Epithelial cell of prostate (primary cell): ENCODE results near the gene SORCS2.

Experiments used
- DNase-seq: peaks from one replicate; pipeline ENCODE4 v3.0.0-alpha.2; 2011; ENCODE audit warnings: low read depth, low spot score
- H3K27ac ChIP-seq: fragments of 450-650 bp; 2 replicates; pipeline ENCODE4 v1.5.1; 2017; ENCODE audit warnings: mild to moderate bottlenecking

SORCS2 gene

DNA sequence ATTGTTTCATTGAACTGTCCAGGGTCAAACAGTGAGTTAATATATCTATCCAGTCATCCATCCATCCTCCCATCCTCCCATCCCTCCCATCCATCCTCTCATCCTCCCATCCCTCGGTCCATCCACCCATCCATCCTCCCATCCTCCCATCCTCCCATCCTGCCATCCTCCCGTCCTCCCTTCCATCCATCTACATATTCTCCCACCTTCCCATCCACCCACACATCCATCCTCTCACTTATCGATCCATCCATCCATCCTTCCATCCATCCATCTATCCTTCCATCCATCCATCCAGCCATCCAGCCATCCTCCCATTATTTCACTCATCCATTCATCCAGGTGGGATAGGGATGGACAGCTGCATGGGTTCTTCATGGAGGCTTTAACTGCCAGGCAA, 277.8 kb downstream of the SORCS2 start:
- no peak for DNase-seq

DNA sequence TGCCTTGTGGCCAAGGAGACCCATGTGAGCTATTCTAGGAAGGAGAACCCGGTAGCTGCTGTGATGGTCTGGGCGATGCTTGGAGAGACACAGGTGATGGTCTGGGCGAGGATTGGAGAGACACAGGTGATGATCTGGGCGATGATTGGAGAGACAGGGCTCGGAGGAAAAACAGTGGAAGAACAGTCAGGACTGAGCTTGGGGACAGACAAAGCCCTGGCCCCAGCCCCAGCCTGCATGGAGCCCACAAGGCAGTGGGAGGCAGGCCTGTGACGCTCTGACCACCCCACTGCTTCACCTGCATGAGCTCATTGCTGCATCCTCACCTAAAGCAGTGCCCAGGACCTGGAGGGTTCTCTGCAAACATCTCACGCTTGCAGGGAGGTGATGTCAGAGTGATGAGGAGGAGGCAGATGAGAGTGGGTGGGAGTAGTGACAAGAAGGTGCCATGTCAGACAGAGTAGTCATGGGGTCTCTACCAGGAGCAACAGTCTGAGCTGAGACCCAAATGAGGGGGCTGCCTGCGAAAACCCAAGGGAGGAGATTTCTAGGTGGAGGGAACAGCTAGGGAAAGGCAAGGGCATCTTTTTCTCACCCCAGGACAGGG, 278.3 kb downstream of the SORCS2 start:
- no peak for DNase-seq

More for the DNA sequence above, 277.8 kb downstream of the SORCS2 start:
- no peak overlapping the region for H3K27ac ChIP-seq

DNA sequence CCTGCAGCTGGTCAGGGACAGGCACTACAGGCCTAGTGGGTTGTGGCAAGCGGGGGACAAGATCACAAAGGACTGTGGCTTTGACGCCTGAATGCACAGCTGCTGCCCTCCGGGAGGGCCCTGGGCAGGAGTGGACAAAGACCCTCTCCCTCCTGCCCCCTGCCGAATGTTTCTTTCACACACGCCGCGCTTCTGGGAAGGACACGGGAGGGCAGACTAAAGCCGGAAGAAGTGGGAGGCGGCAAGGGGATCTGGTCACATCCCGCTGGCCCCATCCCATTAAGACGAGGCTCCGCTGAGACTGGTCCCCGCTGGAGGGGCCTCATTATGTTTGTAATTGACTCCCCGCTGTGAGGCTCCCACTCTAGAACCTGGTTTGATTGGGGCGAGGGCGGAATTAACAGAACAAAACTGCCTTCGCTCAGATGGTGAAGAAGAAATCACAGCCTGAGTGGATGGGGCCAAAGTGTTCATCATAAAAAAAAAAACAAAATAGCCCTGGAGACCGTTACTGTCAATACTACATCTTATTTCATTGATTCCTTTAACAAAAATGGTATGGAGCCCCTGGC, 280.2 kb downstream of the SORCS2 start:
- no peak for DNase-seq
- H3K27ac ChIP-seq, result no peak overlapping the region

More for the DNA sequence above, 278.3 kb downstream of the SORCS2 start:
- no peak overlapping the region for H3K27ac ChIP-seq

DNA sequence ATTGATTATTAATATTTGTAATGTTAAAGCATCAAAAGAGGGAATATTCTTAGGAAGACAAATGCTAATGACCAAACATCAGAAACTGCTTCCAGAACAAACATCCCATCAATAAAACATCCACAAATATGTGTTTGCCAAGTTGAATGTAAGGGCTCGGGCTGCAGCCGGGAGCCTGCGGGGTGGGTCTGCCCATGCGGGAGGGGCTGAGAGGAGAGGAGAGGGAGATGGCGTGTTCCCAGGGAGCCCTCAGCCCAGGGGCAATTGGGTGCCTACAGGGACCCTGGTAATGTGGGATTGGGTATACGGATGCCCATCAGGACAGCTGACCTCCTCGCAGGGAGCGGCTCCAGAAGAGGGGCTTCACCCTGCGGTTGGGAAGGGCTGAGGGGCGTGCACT, 280.7 kb downstream of the SORCS2 start:
- H3K27ac ChIP-seq, result no peak overlapping the region
- no peak for DNase-seq

DNA sequence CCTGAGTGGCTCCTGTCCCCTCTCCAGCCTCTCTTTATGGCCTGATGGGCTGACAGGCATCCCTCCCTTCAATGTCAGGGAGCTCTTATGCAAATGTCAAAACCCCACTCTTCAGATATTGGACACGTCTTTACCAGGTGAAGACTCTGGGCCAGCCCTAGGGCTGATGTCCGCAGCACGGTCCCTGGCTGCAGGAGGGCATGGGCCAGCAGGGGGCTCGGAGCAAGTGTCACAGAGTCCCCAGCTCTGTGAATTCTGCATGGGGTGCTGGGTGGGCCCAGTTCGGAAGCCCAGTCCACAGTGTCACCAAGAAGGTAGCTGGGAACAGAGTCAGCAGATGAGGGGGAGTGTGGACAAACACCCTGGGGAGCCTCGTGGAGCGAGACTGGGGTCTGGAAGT, 282.0 kb downstream of the SORCS2 start:
- no peak overlapping the region for H3K27ac ChIP-seq
- no peak for DNase-seq

DNA sequence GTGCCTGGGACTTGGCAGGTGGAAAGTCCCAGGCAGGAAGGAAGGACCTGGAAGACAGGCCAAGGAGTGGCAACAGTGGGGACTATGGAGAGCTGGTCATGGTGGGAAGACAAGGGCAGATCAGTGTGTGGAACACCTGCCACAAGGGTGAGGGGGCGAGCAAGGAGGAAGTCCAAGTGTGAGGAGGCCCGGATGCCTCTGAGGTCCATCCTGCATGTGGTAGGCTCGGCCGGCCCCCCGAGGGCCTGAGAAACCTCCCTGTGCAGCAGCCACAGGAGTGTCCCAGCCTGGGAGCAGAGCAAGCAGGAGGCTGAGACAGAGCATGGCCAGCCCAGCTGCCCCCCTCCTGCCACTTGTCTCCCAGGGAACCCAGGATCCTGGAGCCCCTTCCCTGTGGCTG, 282.9 kb downstream of the SORCS2 start:
- DNase-seq, result no peak
- H3K27ac ChIP-seq, result no peak overlapping the region

DNA sequence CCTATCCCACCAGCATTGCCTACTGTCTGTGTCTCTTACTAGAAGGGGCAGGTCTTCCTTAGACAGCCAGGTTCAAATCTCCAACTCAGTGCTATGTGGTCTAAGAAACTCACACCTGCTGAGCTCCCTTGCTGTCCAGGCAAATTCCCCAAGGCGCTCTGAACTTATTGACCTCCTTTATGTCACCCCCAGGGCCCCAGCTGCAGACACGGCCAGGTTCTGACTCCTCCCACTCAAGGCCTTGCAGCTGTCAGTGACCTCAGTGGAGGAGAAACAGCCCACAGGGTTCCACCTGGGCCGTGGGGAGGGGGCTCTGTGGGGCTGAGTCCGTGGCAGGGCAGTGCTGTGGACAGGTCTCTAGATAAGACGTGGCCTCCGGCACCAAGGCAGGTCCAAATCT, 284.5 kb downstream of the SORCS2 start:
- DNase-seq, result no peak
- H3K27ac ChIP-seq, result no peak overlapping the region

GRCh38 chr4:7477695-7478094, 285.4 kb downstream of the SORCS2 start:
- H3K27ac ChIP-seq, result no peak overlapping the region
- DNase-seq, result no peak

DNA sequence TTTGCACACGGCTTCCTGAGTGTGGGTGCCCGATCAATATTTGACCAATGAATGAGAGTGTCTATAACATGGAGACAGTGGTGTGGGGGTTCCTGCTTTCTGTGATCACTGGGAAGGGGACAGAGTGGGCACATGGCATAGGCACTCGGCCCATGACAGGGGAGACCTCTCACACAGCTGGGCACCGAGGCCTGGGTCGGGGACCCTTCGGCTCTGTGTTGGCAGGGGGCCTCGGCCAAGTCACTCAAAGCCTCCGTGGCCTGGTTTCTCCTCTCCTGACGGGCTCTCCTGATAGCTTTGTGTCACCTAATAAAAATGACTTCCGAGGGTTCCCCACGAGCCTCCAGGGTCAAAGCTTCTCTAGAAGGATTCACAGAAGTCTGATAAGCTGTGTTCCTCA, 286.3 kb downstream of the SORCS2 start:
- no peak overlapping the region for H3K27ac ChIP-seq
- DNase-seq, result no peak

DNA sequence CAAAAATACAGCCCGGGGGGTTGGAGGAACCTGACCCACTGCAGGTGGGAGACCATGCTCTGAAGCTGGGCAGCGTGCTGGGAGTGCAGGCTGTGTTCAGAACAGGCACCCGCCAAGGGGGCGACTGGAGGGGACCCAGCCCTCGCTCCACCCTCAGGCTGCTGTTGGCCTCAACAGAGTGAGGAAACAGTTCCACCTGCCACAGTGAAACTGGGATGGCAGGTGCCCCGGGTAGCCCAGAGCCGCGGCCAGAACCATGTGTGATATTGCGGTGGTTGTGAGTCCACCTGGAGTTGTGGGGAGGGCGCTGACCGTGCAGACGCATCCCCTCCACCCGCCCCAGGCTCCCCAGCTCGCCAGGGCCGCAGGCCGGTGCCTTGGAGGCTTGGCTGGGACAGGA, 288.1 kb downstream of the SORCS2 start:
- H3K27ac ChIP-seq, result no peak overlapping the region

DNA sequence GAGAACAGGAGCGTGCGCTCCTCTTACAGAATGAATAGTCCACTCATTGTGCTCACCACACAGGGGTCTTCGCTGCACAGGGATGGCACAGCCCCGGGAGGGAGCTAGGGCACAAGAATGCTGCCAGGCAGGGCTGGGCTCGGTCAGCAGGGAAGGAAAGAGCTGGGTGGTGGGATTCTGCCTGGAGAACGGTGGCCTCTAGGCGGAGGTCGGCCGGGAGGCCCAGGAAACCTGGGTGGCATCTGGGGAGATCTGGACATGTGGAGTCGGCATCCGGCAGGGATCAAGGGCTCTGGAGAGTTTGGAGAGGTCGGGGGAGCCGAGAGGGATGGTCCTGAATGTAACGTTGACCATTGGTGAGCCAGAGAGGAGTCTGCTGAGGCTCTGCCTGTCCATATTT, 288.9 kb downstream of the SORCS2 start:
- no peak for DNase-seq
- no peak overlapping the region for H3K27ac ChIP-seq

More for the DNA sequence above, 288.1 kb downstream of the SORCS2 start:
- no peak for DNase-seq

DNA sequence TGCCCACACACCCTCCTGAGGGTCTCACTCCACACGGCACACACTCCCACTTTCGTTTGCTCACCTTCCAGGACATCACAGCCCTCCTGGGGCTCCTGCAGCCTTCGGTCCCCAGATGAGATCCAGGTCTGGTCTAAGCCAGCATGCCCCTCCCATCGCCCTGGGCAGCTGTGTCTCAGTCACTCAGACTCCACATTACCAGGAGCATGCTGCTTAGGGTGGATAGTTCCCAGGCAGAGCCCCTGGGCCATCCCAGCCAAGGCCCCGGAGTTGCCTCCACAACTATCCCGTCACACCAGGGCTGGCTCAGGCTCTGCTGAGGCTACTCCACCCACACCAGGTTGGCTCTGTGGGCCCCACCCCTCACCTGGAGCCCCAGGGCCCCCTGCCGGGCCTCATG, 292.8 kb downstream of the SORCS2 start:
- H3K27ac ChIP-seq, result no peak overlapping the region
- DNase-seq, result no peak

DNA sequence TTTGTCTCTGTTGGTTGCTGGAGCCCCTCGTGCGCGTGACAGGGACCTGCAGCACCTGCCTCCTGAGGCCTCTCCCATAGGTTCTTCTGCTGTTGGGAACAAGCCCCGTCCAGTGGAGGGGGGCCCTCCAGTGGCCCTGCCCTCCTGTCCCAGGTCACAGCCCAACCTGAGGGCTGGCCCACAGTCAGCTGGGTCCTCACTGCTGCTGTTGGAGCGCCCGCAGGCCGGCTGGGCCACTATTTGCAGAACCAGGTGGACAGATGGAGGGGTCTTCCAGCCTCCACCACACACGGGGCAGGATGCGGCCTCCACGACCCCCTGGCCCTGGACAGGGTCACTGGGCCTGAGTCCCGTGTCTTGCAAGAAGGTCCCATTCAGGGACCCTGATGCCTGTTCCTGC, 293.8 kb downstream of the SORCS2 start:
- no peak for DNase-seq
- H3K27ac ChIP-seq, result no peak overlapping the region

DNA sequence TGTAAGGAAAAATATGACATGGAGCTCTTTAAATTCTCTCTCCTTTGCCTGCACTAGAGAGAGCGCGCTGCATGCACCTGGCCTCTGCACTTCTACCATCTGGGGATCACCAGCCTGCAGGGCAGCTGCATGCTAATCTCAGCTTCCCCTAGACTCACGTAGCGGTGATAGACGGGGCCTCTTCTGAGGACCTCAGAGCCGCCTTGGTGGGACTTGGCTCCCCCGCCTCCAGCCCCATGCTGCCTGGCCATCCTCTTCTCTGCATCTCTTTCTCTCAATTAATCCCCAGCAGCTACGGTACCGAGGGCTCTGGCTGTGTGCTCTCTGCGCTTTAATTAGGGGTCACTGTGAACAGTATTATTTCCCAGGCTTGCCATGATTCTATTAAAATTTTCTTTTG, 295.2 kb downstream of the SORCS2 start:
- no peak overlapping the region for H3K27ac ChIP-seq
- DNase-seq, result no peak

DNA sequence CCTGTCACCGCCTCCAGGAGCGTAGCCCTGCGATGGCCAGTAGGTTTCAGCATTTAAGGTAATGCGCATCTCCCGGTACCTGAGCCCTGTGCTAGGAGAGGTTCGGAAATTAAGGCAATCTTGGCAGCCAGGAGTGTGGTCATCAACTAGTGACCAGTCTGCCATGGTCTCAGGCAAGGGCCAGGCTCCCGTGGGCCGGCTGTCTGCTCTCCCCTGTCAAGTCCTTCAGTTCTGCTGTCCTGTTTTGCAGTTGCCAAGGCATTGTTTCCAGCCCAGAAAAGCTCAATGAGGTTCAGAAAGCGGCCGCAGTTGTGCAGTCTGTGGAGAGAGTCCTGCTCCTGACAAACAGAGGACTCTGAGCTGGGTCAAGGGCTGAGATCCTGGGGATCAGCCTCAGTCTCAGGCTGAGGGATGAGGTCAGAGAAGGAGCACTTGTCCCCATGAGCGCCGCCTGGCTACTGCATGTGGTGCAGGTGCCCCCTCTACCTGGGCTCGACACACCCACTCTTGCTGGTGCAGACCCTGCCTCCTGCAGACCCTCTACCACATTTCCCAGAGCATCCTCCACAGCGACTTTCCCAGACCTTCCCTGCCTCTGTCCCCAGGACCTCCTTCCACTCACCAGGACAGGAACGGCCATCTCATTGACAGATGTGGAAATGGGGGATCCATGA, 295.8 kb downstream of the SORCS2 start:
- H3K27ac ChIP-seq, result no peak overlapping the region
- no peak for DNase-seq

DNA sequence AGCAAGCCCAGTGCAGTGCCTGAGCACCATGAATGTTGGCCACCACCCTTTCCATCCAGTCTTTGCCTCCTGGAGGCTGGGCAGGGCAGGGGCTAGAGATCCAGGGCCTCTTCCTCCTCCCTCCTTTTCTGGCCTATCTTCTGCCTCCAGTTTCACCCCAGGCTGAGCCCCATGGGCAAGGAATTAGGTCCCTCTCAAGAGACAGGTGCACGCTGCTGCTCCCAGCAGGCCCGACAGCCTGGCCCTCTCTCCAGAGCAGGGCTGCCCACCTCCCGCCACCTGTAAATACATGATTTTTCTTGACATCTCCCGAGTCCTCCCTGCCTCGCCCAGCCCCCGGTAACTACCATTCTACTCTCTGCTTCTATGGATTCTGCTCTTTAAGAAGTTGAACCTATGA, 299.6 kb downstream of the SORCS2 start:
- no peak overlapping the region for H3K27ac ChIP-seq
- no peak for DNase-seq

DNA sequence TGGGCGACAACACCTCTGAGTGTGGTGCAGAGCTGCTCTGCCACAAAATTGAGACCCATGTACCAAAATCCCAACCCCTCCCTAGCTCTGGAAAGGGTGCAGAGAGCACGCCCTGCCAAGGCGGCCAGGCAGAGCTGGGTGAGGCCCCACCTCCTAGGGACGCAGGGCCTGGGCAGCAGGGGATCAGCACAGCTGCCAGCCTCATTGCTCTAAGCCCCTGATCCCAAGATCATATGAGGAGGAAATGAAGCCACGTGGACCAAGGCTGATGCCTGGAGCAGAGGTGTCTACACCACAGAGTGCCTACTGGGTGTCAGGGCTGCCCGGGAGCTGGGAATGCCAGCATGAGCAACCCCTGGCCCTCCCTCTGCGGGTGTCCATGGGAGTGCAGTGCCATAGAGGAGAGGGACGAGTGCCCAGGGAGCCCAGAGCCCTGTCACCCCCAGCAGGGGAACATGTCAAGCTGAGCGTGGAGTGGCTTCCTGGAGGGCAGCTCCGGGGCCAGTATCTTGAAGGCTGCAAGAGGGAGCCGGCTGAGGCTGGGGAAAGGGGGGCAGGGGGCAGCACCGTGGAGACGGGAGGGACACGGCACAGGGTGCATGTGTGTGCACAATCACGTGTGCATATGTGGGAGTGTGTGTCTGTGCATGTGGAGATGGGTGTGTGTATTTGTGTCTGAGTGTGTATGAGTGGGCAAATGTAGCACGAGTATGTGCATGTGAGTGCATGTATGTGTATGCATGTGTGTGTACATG, 306.3 kb downstream of the SORCS2 start:
- no peak overlapping the region for H3K27ac ChIP-seq
- no peak for DNase-seq

GRCh38 chr4:7499661-7500060, 307.3 kb downstream of the SORCS2 start:
- no peak overlapping the region for H3K27ac ChIP-seq
- DNase-seq, result no peak

- no peak overlapping the region for H3K27ac ChIP-seq
- DNase-seq, result no peak
Measured at GRCh38 chr4:7500404-7500803, 308.1 kb downstream of the SORCS2 start.

DNA sequence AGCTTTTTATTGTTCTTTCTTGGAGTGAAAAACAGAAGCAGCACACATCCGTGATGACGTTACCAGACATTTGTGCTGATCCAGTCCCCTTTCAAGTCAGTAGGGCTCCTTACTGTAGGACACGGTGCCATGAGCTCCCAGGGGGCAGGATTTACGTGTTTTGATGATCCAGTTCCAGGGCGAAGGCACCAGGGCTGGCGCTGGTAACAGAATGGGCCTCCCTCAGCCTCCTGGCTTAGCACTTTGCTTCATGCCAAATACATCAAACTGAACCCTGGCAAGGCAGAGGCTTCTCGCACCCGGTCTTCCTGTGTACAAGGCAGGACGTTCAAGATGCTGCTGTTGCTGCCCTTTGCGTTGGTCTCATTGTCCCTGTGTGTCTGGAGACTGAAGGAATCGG, 309.0 kb downstream of the SORCS2 start:
- no peak overlapping the region for H3K27ac ChIP-seq
- DNase-seq, result no peak

- DNase-seq, result no peak
- no peak overlapping the region for H3K27ac ChIP-seq
Measured at GRCh38 chr4:7501873-7502272, 309.5 kb downstream of the SORCS2 start.
